H9 (cell line): ENCODE data around the gene TCOF1. TPM values are rescaled to one million over a fixed set of nuclear protein-coding genes. Genes with fewer than 3 reads are reported as not detected.

Source experiments
- DNase-seq: peaks from one replicate; pipeline ENCODE4 v3.0.0-alpha.2; 2017
- H2AFZ ChIP-seq: one replicate; pipeline ENCODE4 v1.6.1; 2013; ENCODE audit warnings: mild to moderate bottlenecking, low read length, control low read depth, moderate library complexity
- H2AK5ac ChIP-seq: 2 replicates; pipeline ENCODE4 v1.6.1; 2013; ENCODE audit warnings: low read length, control low read depth, mixed read lengths; ENCODE audit not compliant: insufficient read length
- H2BK120ac ChIP-seq: one replicate; pipeline ENCODE4 v1.6.1; 2013; ENCODE audit warnings: low read depth, mild to moderate bottlenecking, low read length, control low read depth, inconsistent platforms; ENCODE audit not compliant: poor library complexity, severe bottlenecking
- H2BK12ac ChIP-seq: 2 replicates; pipeline ENCODE4 v1.6.1; 2013; ENCODE audit warnings: low read length, control low read depth, mixed read lengths, low read depth; ENCODE audit not compliant: insufficient read length
- H2BK15ac ChIP-seq: 2 replicates; pipeline ENCODE4 v1.6.1; 2013; ENCODE audit warnings: low read depth, low read length, control low read depth
- H2BK20ac ChIP-seq: one replicate; pipeline ENCODE4 v1.6.1; 2013; ENCODE audit warnings: low read depth, mild to moderate bottlenecking, low read length, control low read depth, inconsistent platforms; ENCODE audit not compliant: poor library complexity, severe bottlenecking
- H2BK5ac ChIP-seq: 2 replicates; pipeline ENCODE4 v1.6.1; 2013; ENCODE audit warnings: low read length, control low read depth, mixed read lengths; ENCODE audit not compliant: insufficient read length
- H3K14ac ChIP-seq: 2 replicates; pipeline ENCODE4 v1.6.1; 2013; ENCODE audit warnings: low read length, control low read depth; ENCODE audit not compliant: insufficient read depth
- H3K18ac ChIP-seq: 2 replicates; pipeline ENCODE4 v1.6.1; 2013; ENCODE audit warnings: low read depth, mild to moderate bottlenecking, mixed read lengths, low read length, control low read depth; ENCODE audit not compliant: insufficient read length
- H3K23ac ChIP-seq: 2 replicates; pipeline ENCODE4 v1.6.1; 2013; ENCODE audit warnings: low read length, control low read depth, mixed read lengths, low read depth; ENCODE audit not compliant: insufficient read length
- H3K23me2 ChIP-seq: 2 replicates; pipeline ENCODE4 v1.6.1; 2013; ENCODE audit warnings: low read depth, mild to moderate bottlenecking, mixed read lengths, low read length, control low read depth; ENCODE audit not compliant: insufficient read length, poor library complexity, severe bottlenecking
- H3K27ac ChIP-seq: 2 replicates; pipeline ENCODE4 v1.5.1; 2013; ENCODE audit warnings: low read length, control low read depth, mixed read lengths, low read depth; ENCODE audit not compliant: insufficient read length
- H3K27me3 ChIP-seq: 2 replicates; pipeline ENCODE4 v1.6.1; 2013; ENCODE audit warnings: low read length, control low read depth, inconsistent platforms; ENCODE audit not compliant: insufficient read depth
- H3K4ac ChIP-seq: 2 replicates; pipeline ENCODE4 v1.6.1; 2013; ENCODE audit warnings: low read depth, mild to moderate bottlenecking, control low read depth, inconsistent platforms, low read length, moderate library complexity
- H3K4me1 ChIP-seq: 2 replicates; pipeline ENCODE4 v1.6.1; 2013; ENCODE audit warnings: low read length, control low read depth, inconsistent platforms; ENCODE audit not compliant: insufficient read depth
- H3K4me2 ChIP-seq: 2 replicates; pipeline ENCODE4 v1.6.1; 2013; ENCODE audit warnings: low read length, control low read depth, mixed read lengths; ENCODE audit not compliant: insufficient read length, insufficient read depth
- H3K56ac ChIP-seq: 2 replicates; pipeline ENCODE4 v1.6.1; 2013; ENCODE audit warnings: low read depth, mild to moderate bottlenecking, mixed read lengths, low read length, control low read depth; ENCODE audit not compliant: insufficient read length
- H3K79me1 ChIP-seq: 2 replicates; pipeline ENCODE4 v1.6.1; 2013; ENCODE audit warnings: low read depth, mild to moderate bottlenecking, moderate library complexity, low read length, control low read depth, inconsistent platforms; ENCODE audit not compliant: insufficient read depth, poor library complexity, severe bottlenecking
- H3K79me2 ChIP-seq: 2 replicates; pipeline ENCODE4 v1.6.1; 2013; ENCODE audit warnings: low read length, control low read depth, inconsistent platforms; ENCODE audit not compliant: insufficient read depth
- H3K9ac ChIP-seq: 2 replicates; pipeline ENCODE4 v1.6.1; 2013; ENCODE audit warnings: low read length, control low read depth, mixed read lengths; ENCODE audit not compliant: insufficient read length; ENCODE audit errors: extremely low read depth
- H3K9me3 ChIP-seq: one replicate; pipeline ENCODE4 v1.6.1; 2013; ENCODE audit warnings: low read depth, low read length, inconsistent platforms; ENCODE audit not compliant: control insufficient read depth
- H3T11ph ChIP-seq: one replicate; pipeline ENCODE4 v1.6.1; 2013; ENCODE audit warnings: mild to moderate bottlenecking, low read length, control low read depth, inconsistent platforms
- H4K20me1 ChIP-seq: one replicate; pipeline ENCODE4 v1.6.1; 2013; ENCODE audit not compliant: control insufficient read depth, insufficient read length, insufficient read depth
- H4K5ac ChIP-seq: 2 replicates; pipeline ENCODE4 v1.6.1; 2013; ENCODE audit warnings: low read depth, mild to moderate bottlenecking, mixed read lengths, low read length, control low read depth; ENCODE audit not compliant: insufficient read length
- H4K8ac ChIP-seq: replicated peaks from 2 replicates; pipeline ENCODE4 v1.6.1; 2013; ENCODE audit warnings: low read length, control low read depth, mixed read lengths, low read depth; ENCODE audit not compliant: insufficient read length
- H4K91ac ChIP-seq: 2 replicates; pipeline ENCODE4 v1.6.1; 2013; ENCODE audit warnings: low read depth, mild to moderate bottlenecking, moderate library complexity, mixed read lengths, low read length, control low read depth; ENCODE audit not compliant: insufficient read length
- H3K27ac Mint-ChIP-seq, 3 experiments: 2 replicates in 2 of 3; 3 replicates in 1 of 3; pipeline ENCODE4 v1.8.0; 2020 to 2021; ENCODE audit warnings: mixed read lengths in 3 of 3, mild to moderate bottlenecking in 1 of 3, moderate library complexity in 1 of 3
- H3K27me3 Mint-ChIP-seq: 2 replicates; pipeline ENCODE4 v1.8.0; 2021; ENCODE audit warnings: low read depth, mild to moderate bottlenecking, moderate library complexity, mixed read lengths
- H3K36me3 Mint-ChIP-seq, 3 experiments: 2 replicates in 2 of 3; 3 replicates in 1 of 3; pipeline ENCODE4 v1.8.0; 2020 to 2021; ENCODE audit warnings: low read depth in 3 of 3, mixed read lengths in 3 of 3; ENCODE audit not compliant: insufficient read depth in 1 of 3
- H3K4me1 Mint-ChIP-seq, 2 experiments: 2 replicates each; pipeline ENCODE4 v1.8.0; 2020; ENCODE audit warnings: mixed read lengths in 2 of 2
- H3K4me3 Mint-ChIP-seq, 2 experiments: 2 replicates in 1 of 2; 3 replicates in 1 of 2; pipeline ENCODE4 v1.8.0; 2020 to 2021; ENCODE audit warnings: mild to moderate bottlenecking in 2 of 2, mixed read lengths in 2 of 2, moderate library complexity in 1 of 2
- H3K9me3 Mint-ChIP-seq, 2 experiments: 2 replicates in 1 of 2; 3 replicates in 1 of 2; pipeline ENCODE4 v1.8.0; 2020; ENCODE audit warnings: mild to moderate bottlenecking in 2 of 2, mixed read lengths in 2 of 2, moderate library complexity in 1 of 2
- CTCF ChIP-seq: fragments of 200-600 bp; sonication (generic); conservative IDR thresholded peaks from 3 replicates; pipeline ENCODE4 v1.8.0; 2021; ENCODE audit warnings: antibody characterized with exemption, mild to moderate bottlenecking
- WGBS: extraction: QIAGEN DNeasy Blood & Tissue Kit; methylation state at CpG from one replicate; pipeline ENCODE4 v1.1.7; 2013; ENCODE audit warnings: missing lambda C conversion rate, low lambda C conversion rate, mixed read lengths; ENCODE audit not compliant: insufficient read length; ENCODE audit errors: extremely low coverage; 5-methylcytosine and 5-hydroxymethylcytosine counted together
- total RNA-seq: library from RNA; stranded (reverse); gene quantifications from 2 replicates; pipeline ENCODE4 v1.2.1, GENCODE V29; 2021

Gene TCOF1
- total RNA-seq, 1 experiment from 2014 or later, result 128 TPM

- no peak overlapping the region for H3K56ac ChIP-seq
- H4K20me1 ChIP-seq, result no peaks in the 10 kb centered on the region
- no peak overlapping the region for H3K4me2 ChIP-seq
- H3K14ac ChIP-seq, result no peak overlapping the region
- H3K4ac ChIP-seq, result no peak overlapping the region
- H3T11ph ChIP-seq, result no peak overlapping the region
- Mint-ChIP-seq H3K9me3 (no peaks in the 10 kb centered on the region), H3K36me3 (peaks cover 52 to 92% (median 78%) of the 10 kb centered on the region in 3 experiments), H3K27me3 (no peaks in the 10 kb centered on the region; the same call in 1 of the 2 replicates), H3K4me3 (no peak overlapping the region), H3K4me1 (no peaks in the 10 kb centered on the region), H3K27ac (no peak overlapping the region)
- H2BK5ac ChIP-seq, result no peak overlapping the region
- no peak overlapping the region for H3K18ac ChIP-seq
- H2BK12ac ChIP-seq, result no peak overlapping the region
- H3K27me3 ChIP-seq, result no peaks in the 10 kb centered on the region
- H3K9me3 ChIP-seq, result no peaks in the 10 kb centered on the region
- H2AK5ac ChIP-seq, result no peak overlapping the region
- H2BK15ac ChIP-seq, result no peak overlapping the region
- H3K23me2 ChIP-seq, result no peaks in the 10 kb centered on the region
- DNase-seq, result no peak
- no peak overlapping the region for H2AFZ ChIP-seq
- H4K8ac ChIP-seq, result no peak overlapping the region
- no peaks in the 10 kb centered on the region for H3K79me1 ChIP-seq
- no peak for TF ChIP-seq CTCF
- no peak overlapping the region for H2BK120ac ChIP-seq
- no peak overlapping the region for H3K9ac ChIP-seq
- H3K4me1 ChIP-seq, result no peaks in the 10 kb centered on the region
- H2BK20ac ChIP-seq, result no peak overlapping the region
- no peak overlapping the region for H3K23ac ChIP-seq
- H3K27ac ChIP-seq, result no peak overlapping the region
- no peaks in the 10 kb centered on the region for H3K79me2 ChIP-seq
- H4K5ac ChIP-seq, result no peak overlapping the region
- H4K91ac ChIP-seq, result no peak overlapping the region
- no CpG with 5 or more reads among the region's 7 CpGs for whole genome bisulfite sequencing
Measured at GRCh38 chr5:150392680-150393079, 35.2 kb downstream of the TCOF1 start.
